HepG2 (cell line): Measurements from ENCODE around the gene KLF16. TPM values are rescaled to one million over a fixed set of nuclear protein-coding genes. Genes with fewer than 3 reads are reported as not detected.
A peak's percentile ranks its signal among the peaks of the same experiment; 100 is the strongest.

Experiments used
- AFF4 ChIP-seq: sonication (generic); formaldehyde crosslinking; IDR thresholded peaks from 2 replicates; pipeline ENCODE4 v1.4.0; 2020; ENCODE audit warnings: missing genetic modification reagents
- FOXA1 ChIP-seq, 2 experiments: fragments of 450-650 bp in 1 of 2; sonication (generic) in 1 of 2; formaldehyde crosslinking in 1 of 2; IDR thresholded peaks; 2 replicates each; pipeline versions ENCODE4 v1.4.0 to v1.6.1; 2016 to 2020; ENCODE audit warnings: missing genetic modification reagents in 1 of 2
- HMGXB4 ChIP-seq, 2 experiments: sonication (generic) in 1 of 2; formaldehyde crosslinking in 1 of 2; IDR thresholded peaks; 2 replicates each; pipeline versions ENCODE4 v1.4.0 to v1.6.1; 2018 to 2020; ENCODE audit warnings: missing genetic modification reagents in 2 of 2, borderline replicate concordance in 1 of 2, low read depth in 1 of 2, mild to moderate bottlenecking in 1 of 2, missing biosample characterization in 1 of 2
- HOXA3 ChIP-seq: sonication (generic); formaldehyde crosslinking; IDR thresholded peaks from 2 replicates; pipeline ENCODE4 v1.5.0; 2020; ENCODE audit warnings: missing genetic modification reagents
- IRX3 ChIP-seq: sonication (generic); formaldehyde crosslinking; IDR thresholded peaks from 2 replicates; pipeline ENCODE4 v1.8.1; 2023; ENCODE audit warnings: mild to moderate bottlenecking, low read depth, missing genetic modification reagents, borderline replicate concordance
- MTA3 ChIP-seq: sonication (generic); formaldehyde crosslinking; IDR thresholded peaks from 2 replicates; pipeline ENCODE4 v1.4.0; 2020; ENCODE audit warnings: missing genetic modification reagents
- NONO ChIP-seq, 2 experiments: fragments of 450-650 bp in 1 of 2; sonication (generic) in 1 of 2; formaldehyde crosslinking in 1 of 2; IDR thresholded peaks in 1 of 2; conservative IDR thresholded peaks in 1 of 2; 2 replicates each; pipeline versions ENCODE4 v1.6.1 to v1.8.0; 2017 to 2022; ENCODE audit warnings: mild to moderate bottlenecking in 1 of 2, missing genetic modification reagents in 1 of 2, moderate library complexity in 1 of 2
- NR2F1 ChIP-seq, 2 experiments: fragments of 450-650 bp in 1 of 2; formaldehyde crosslinking in 1 of 2; IDR thresholded peaks; 2 replicates each; pipeline versions ENCODE4 v1.5.0 to v1.6.1; 2016 to 2020; ENCODE audit warnings: mild to moderate bottlenecking in 1 of 2, missing compliant biosample characterization in 1 of 2, missing genetic modification reagents in 1 of 2, moderate library complexity in 1 of 2
- POLR2A ChIP-seq, 2 experiments: IDR thresholded peaks; 2 replicates each; pipeline ENCODE4 v1.6.1; 2011; ENCODE audit warnings: low read depth in 2 of 2, low read length in 2 of 2, mild to moderate bottlenecking in 1 of 2, moderate library complexity in 1 of 2; ENCODE audit not compliant: insufficient read depth in 1 of 2
- RORA ChIP-seq: sonication (generic); formaldehyde crosslinking; IDR thresholded peaks from 2 replicates; pipeline ENCODE4 v1.5.0; 2020; ENCODE audit warnings: mild to moderate bottlenecking, missing genetic modification reagents, moderate library complexity
- ZBTB2 ChIP-seq: sonication (generic); formaldehyde crosslinking; IDR thresholded peaks from 2 replicates; pipeline ENCODE4 v1.8.0; 2022; ENCODE audit warnings: low read depth, missing genetic modification reagents
- ZBTB20 ChIP-seq: sonication (generic); formaldehyde crosslinking; IDR thresholded peaks from 2 replicates; pipeline ENCODE4 v1.8.1; 2023; ENCODE audit warnings: missing genetic modification reagents, low read depth, mild to moderate bottlenecking, borderline replicate concordance
- ZFP36L1 ChIP-seq: sonication (generic); formaldehyde crosslinking; IDR thresholded peaks from 2 replicates; pipeline ENCODE4 v1.8.0; 2022; ENCODE audit warnings: mild to moderate bottlenecking, missing genetic modification reagents, moderate library complexity
- ZNF549 ChIP-seq: sonication (generic); formaldehyde crosslinking; IDR thresholded peaks from 2 replicates; pipeline ENCODE4 v1.5.0; 2020; ENCODE audit warnings: missing genetic modification reagents
- ZNF576 ChIP-seq: sonication (generic); formaldehyde crosslinking; IDR thresholded peaks from 2 replicates; pipeline ENCODE4 v1.4.0; 2020; ENCODE audit warnings: mild to moderate bottlenecking, missing genetic modification reagents
- ZNF724P ChIP-seq: sonication (generic); formaldehyde crosslinking; IDR thresholded peaks from 2 replicates; pipeline ENCODE4 v1.8.0; 2022; ENCODE audit warnings: missing genetic modification reagents, borderline replicate concordance
- ZNF768 ChIP-seq: sonication (generic); formaldehyde crosslinking; IDR thresholded peaks from 2 replicates; pipeline ENCODE4 v1.4.0; 2020; ENCODE audit warnings: missing genetic modification reagents
- ZNF891 ChIP-seq: sonication (generic); formaldehyde crosslinking; IDR thresholded peaks from 2 replicates; pipeline ENCODE4 v1.5.0; 2020; ENCODE audit warnings: mild to moderate bottlenecking, missing genetic modification reagents
- polyA plus RNA-seq, 8 experiments: library from polyadenylated mRNA; depleted of rRNA in 3 of 8; stranded (reverse) in 7 of 8; unstranded in 1 of 8; fragments of >200 nt; fragmentation: Illumina TruSeq in 4 of 8; extraction: Trizol in 4 of 8; gene quantifications; 2 replicates each; pipeline versions ENCODE4 v1.2.1 to v1.2.3, GENCODE V29; 2011 to 2016; ENCODE audit warnings: low read depth in 4 of 8, missing spikeins in 1 of 8, mixed read lengths in 1 of 8; ENCODE audit not compliant: insufficient read depth in 1 of 8
- total RNA-seq, 5 experiments: library from RNA; depleted of rRNA; stranded (reverse); fragments of >200 nt; fragmentation: Illumina TruSeq; extraction: Trizol; gene quantifications; 2 replicates each; pipeline ENCODE4 v1.2.3, GENCODE V29; 2016; ENCODE audit warnings: low read depth in 1 of 5

KLF16 gene
- total and polyA plus RNA-seq, 2 of the 13 experiments (the other 11 are each of a cell fraction or from before 2014, with no cell fraction given) = 3.5 to 6.7 TPM

- TF ChIP-seq ZBTB2 (CRISPR knock-in tag) (peak; percentile 91), HOXA3 (CRISPR knock-in tag) (peak; percentile 57; the same call in 1 of the 2 replicates), HMGXB4 (CRISPR knock-in tag; IDR thresholded peaks at IDR 0.05; ENCODE audit: borderline replicate concordance in 1 of 2, low read depth in 1 of 2) (peak in 1 of 2 experiments; percentile 61; a peak in 2 of 4 replicates), FOXA1 (IDR thresholded peaks at IDR 0.05) (no peak), FOXA1 (CRISPR knock-in tag; IDR thresholded peaks at IDR 0.05) (no peak), NR2F1 (CRISPR knock-in tag; IDR thresholded peaks at IDR 0.05) (peak in 1 of 2 experiments; percentile 68; a peak in 1 of 4 replicates), ZNF724P (CRISPR knock-in tag) (no peak), ZNF891 (CRISPR knock-in tag) (no peak; the same call in 1 of the 2 replicates), MTA3 (no peak), ZNF576 (CRISPR knock-in tag) (peak; percentile 43; the same call in 1 of the 2 replicates), NONO (IDR thresholded peaks at IDR 0.05) (no peak), NONO (CRISPR knock-in tag; conservative IDR thresholded peaks at IDR 0.05) (peak; percentile 76; the same call in 1 of the 2 replicates), ZBTB20 (CRISPR knock-in tag) (0 out of 2 replicates have a peak, but pooled peaks have one; percentile 29), ZFP36L1 (CRISPR knock-in tag) (peak; percentile 36; the same call in 1 of the 2 replicates), RORA (CRISPR knock-in tag) (no peak), AFF4 (CRISPR knock-in tag) (no peak), ZNF768 (CRISPR knock-in tag) (no peak), ZNF549 (CRISPR knock-in tag) (no peak), IRX3 (no peak), POLR2A (IDR thresholded peaks at IDR 0.05; ENCODE audit: insufficient read depth in 1 of 2, low read depth in 2 of 2, low read length in 2 of 2) (peak; percentile 45 to 62; a peak in 2 of 4 replicates)
Measured at GRCh38 chr19:1863638-1864479, 480 bp upstream of the KLF16 start (continued).
